Thyroid gland (tissue), 4 donors: ENCODE results near the gene C11orf54. TPM values are rescaled to one million over a fixed set of nuclear protein-coding genes. Genes with fewer than 3 reads are reported as not detected.

Source experiments
- DNase-seq, 2 donors: peaks; one replicate each; pipeline ENCODE4 v3.0.0-alpha.2; 2019
- H3K27ac ChIP-seq, 3 donors: fragments of 200-600 bp; sonication (generic); 1 replicate in 2 of 3; 2 replicates in 1 of 3; pipeline ENCODE4 v1.5.1; 2016 to 2019; ENCODE audit warnings: mild to moderate bottlenecking in 1 of 3, moderate library complexity in 1 of 3
- H3K27me3 ChIP-seq: fragments of 200-600 bp; sonication (generic); one replicate; pipeline ENCODE4 v1.5.1; 2019
- H3K36me3 ChIP-seq, 2 donors: fragments of 200-600 bp; sonication (generic); one replicate each; pipeline ENCODE4 v1.5.1; 2016 to 2019
- H3K4me1 ChIP-seq, 2 donors: fragments of 200-600 bp; sonication (generic); one replicate each; pipeline ENCODE4 v1.5.1; 2017 to 2019
- H3K4me3 ChIP-seq, 3 donors: fragments of 200-600 bp; sonication (generic); replicated peaks in 1 of 3; 1 replicate in 2 of 3; 2 replicates in 1 of 3; pipeline ENCODE4 v1.5.1; 2016; ENCODE audit warnings: mild to moderate bottlenecking in 1 of 3
- H3K9me3 ChIP-seq: fragments of 200-600 bp; sonication (generic); one replicate; pipeline ENCODE4 v1.5.1; 2017
- POLR2A ChIP-seq, 2 donors: fragments of 450-650 bp; IDR thresholded peaks; one replicate each; pipeline ENCODE4 v1.6.1; 2017; ENCODE audit warnings: antibody characterized with exemption in 2 of 2, mild to moderate bottlenecking in 2 of 2, moderate library complexity in 1 of 2
- WGBS, 2 donors: methylation state at CpG; one replicate each; pipeline ENCODE4 v1.1.5; 2017; 5-methylcytosine and 5-hydroxymethylcytosine counted together
- intact Hi-C: fragments of 100-400 bp; cut with DNase I; formaldehyde crosslinking; loops from one replicate; pipeline ENCODE4 v1.15.1; 2023
- total RNA-seq, 4 donors: library from RNA; depleted of rRNA; stranded (reverse); fragments of >200 nt; gene quantifications; one replicate each; pipeline ENCODE4 v1.2.3, GENCODE V29; 2016
- TF ChIP-seq, protein P1 (sequence below), 6 experiments: fragments of 200-600 bp in 3 of 6; fragments of 450-650 bp in 3 of 6; sonication (generic) in 3 of 6; IDR thresholded peaks; one replicate each; pipeline ENCODE4 v1.5.1; 2016 to 2019; ENCODE audit warnings: antibody characterized with exemption in 6 of 6, mild to moderate bottlenecking in 2 of 6, inconsistent platforms in 1 of 6, moderate library complexity in 1 of 6

C11orf54 gene
- total RNA-seq, 4 donors from 2014 or later = 46.6 to 71.4 (median 54.9) TPM

DNA sequence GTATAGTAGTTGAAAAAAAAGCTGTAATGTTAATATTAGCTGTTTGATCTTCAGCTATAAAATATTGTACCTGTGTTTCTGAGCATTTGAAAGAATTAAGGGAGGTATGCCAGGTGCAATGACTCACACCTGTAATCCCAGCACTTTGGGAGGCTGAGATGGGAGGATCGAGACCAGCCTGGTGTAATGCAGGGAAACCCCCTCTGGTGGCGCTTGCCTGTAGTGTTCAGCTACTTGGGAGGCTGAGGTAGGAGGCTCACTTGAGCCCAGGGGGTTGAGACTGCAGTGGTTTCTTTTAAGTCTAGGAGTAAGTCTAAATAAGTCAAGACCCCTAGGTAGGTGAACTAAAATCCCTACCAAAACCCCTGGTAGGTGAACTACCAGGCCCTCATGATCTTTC is 37.2 kb upstream of the C11orf54 start:
- Histone ChIP-seq H3K9me3 (no peaks in the 10 kb centered on the region), H3K4me1 (no peaks in the 10 kb centered on the region), H3K27me3 (no peaks in the 10 kb centered on the region), H3K4me3 (no peak overlapping the region), H3K36me3 (peaks cover 0 to 14% of the 10 kb centered on the region in 2 donors), H3K27ac (no peak overlapping the region)
- DNase-seq = no peak
- TF ChIP-seq, protein P1, sequence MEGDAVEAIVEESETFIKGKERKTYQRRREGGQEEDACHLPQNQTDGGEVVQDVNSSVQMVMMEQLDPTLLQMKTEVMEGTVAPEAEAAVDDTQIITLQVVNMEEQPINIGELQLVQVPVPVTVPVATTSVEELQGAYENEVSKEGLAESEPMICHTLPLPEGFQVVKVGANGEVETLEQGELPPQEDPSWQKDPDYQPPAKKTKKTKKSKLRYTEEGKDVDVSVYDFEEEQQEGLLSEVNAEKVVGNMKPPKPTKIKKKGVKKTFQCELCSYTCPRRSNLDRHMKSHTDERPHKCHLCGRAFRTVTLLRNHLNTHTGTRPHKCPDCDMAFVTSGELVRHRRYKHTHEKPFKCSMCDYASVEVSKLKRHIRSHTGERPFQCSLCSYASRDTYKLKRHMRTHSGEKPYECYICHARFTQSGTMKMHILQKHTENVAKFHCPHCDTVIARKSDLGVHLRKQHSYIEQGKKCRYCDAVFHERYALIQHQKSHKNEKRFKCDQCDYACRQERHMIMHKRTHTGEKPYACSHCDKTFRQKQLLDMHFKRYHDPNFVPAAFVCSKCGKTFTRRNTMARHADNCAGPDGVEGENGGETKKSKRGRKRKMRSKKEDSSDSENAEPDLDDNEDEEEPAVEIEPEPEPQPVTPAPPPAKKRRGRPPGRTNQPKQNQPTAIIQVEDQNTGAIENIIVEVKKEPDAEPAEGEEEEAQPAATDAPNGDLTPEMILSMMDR (IDR thresholded peaks at IDR 0.05) = no peak
- TF ChIP-seq POLR2A (IDR thresholded peaks at IDR 0.05) = no peak
- WGBS, 2 donors = 95 to 96% methylated on average over 2 of the region's 2 CpGs
- intact Hi-C loops = no loop called here

DNA sequence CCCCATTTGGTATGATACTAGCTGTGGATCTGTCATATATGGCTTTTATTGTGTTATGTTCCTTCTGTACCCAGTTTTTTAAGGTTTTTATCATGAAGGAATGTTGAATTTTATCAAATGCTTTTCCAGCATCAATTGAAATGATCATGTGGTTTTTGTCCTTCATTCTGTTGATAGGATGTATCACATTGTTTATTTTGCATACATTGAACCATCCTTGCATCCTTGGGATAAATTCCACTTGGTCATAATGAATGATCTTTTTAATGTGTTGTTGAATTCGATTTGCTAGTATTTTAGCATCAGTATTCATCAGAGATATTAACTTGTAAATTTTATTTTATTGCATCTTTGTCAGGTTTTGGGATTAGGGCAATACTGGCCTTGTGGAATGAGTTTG is 31.2 kb upstream of the C11orf54 start:
- no peaks in the 10 kb centered on the region for H3K9me3 ChIP-seq
- 100% methylated on average over 1 of the region's 1 CpG for WGBS, 2 donors
- intact Hi-C loops = no loop called here
- DNase-seq = no peak
- H3K4me1 ChIP-seq = no peaks in the 10 kb centered on the region
- H3K36me3 ChIP-seq = peaks cover 0 to 12% of the 10 kb centered on the region in 2 donors
- H3K27me3 ChIP-seq = no peaks in the 10 kb centered on the region
- H3K4me3 ChIP-seq = no peak overlapping the region
- H3K27ac ChIP-seq = no peak overlapping the region
- no peak for TF ChIP-seq POLR2A (IDR thresholded peaks at IDR 0.05)
- TF ChIP-seq, protein P1 (IDR thresholded peaks at IDR 0.05) = no peak

DNA sequence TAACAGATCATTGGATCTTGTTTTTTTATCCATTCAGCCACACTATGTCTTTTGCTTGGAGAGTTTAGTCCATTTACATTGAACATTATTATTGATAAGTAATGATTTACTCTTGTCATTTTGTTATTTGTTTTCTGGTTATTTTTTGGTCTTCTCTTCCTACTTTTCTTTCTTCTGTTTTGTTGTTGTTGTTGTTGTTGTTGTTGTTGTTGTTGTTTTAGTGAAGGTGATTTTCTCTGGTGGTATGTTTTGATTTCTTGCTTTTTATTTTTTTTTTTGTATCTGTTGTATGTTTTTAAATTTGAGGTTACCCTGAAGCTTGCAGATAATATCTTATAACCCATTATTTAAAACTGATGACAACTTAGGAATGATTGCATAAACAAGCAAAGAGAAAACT is 28.8 kb upstream of the C11orf54 start:
- Histone ChIP-seq H3K4me1 (no peaks in the 10 kb centered on the region), H3K27me3 (no peaks in the 10 kb centered on the region), H3K36me3 (peaks cover 0 to 8% of the 10 kb centered on the region in 2 donors), H3K9me3 (no peaks in the 10 kb centered on the region), H3K27ac (no peak overlapping the region), H3K4me3 (no peak overlapping the region)
- TF ChIP-seq, protein P1 (IDR thresholded peaks at IDR 0.05) = no peak
- intact Hi-C loops = no loop called here
- no peak for DNase-seq

DNA sequence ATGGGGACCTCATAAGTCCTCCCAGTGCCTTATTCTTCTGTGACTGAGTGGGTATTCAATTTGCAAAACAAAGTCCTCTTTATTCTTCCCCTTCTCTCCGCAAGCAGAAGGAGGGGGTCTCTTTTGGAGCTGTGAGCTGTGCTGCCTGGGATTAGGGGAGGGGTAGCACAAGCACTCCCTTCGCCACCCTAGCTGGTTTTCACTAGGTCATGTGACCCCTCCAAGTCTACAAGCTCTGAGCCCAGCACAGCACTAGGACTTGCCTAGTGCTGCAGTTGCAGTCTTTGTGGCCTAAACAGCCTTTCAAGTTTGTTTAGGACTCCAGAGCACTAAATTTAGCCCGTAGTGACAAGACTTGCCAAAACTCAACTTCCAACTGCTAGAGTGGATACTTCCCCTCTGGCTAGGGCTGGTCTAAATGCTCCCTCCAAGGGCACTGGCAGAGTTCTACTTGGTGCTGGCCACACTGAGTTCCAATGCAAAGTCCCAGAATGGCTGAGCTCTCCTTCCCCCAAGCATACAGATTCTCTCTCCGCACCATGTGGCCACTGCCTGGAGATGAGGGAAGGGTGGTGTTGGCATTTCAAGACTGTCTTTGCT is 25.6 kb upstream of the C11orf54 start:
- 96 to 98% methylated on average over 4 of the region's 4 CpGs for WGBS, 2 donors
- peaks cover 0 to 4% of the 10 kb centered on the region in 2 donors for H3K36me3 ChIP-seq

DNA sequence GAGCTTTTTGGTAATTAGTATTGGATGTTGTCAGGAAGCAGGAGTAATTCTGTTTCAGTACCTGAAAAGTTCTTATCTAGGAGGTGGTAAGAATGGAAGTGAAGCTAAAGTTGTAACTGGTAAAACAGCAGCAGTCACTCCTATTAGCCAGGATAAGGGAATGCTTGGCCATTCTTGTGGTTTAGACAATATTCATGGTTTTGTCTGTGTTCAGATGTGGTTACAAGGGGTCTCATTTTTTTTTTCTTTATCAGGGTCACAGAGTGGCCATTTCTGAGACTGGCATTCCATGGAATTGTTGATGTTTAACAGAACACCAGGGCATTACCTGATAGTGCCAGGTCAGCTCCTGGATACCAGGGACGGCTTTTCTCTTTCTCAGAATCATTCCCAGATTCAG is 24.0 kb upstream of the C11orf54 start:
- TF ChIP-seq, protein P1 (IDR thresholded peaks at IDR 0.05) = no peak
- no peak for TF ChIP-seq POLR2A (IDR thresholded peaks at IDR 0.05)
- Histone ChIP-seq H3K9me3 (no peaks in the 10 kb centered on the region), H3K27ac (no peak overlapping the region), H3K4me3 (no peak overlapping the region), H3K36me3 (peaks cover 0 to 2% of the 10 kb centered on the region in 2 donors), H3K27me3 (no peaks in the 10 kb centered on the region), H3K4me1 (no peaks in the 10 kb centered on the region)
- DNase-seq = no peak
- intact Hi-C loops = no loop called here
- 96 to 100% methylated on average over 1 of the region's 1 CpG for WGBS, 2 donors

More for the DNA sequence above, 25.6 kb upstream of the C11orf54 start:
- DNase-seq = no peak
- Histone ChIP-seq H3K4me3 (no peak overlapping the region), H3K27ac (no peak overlapping the region), H3K27me3 (no peaks in the 10 kb centered on the region), H3K4me1 (no peaks in the 10 kb centered on the region), H3K9me3 (no peaks in the 10 kb centered on the region)
- intact Hi-C loops = no loop called here
- TF ChIP-seq, protein P1 (IDR thresholded peaks at IDR 0.05) = no peak
